HG02571 (cell line): ENCODE data around the gene CD34.

Experiments
- ATAC-seq: cut with Tn5 transposase; IDR thresholded peaks from one replicate; pipeline ENCODE4 v1.9.1; 2021; ENCODE audit warnings: mild to moderate bottlenecking, moderate library complexity; ENCODE audit not compliant: unreplicated experiment

CD34 gene

DNA sequence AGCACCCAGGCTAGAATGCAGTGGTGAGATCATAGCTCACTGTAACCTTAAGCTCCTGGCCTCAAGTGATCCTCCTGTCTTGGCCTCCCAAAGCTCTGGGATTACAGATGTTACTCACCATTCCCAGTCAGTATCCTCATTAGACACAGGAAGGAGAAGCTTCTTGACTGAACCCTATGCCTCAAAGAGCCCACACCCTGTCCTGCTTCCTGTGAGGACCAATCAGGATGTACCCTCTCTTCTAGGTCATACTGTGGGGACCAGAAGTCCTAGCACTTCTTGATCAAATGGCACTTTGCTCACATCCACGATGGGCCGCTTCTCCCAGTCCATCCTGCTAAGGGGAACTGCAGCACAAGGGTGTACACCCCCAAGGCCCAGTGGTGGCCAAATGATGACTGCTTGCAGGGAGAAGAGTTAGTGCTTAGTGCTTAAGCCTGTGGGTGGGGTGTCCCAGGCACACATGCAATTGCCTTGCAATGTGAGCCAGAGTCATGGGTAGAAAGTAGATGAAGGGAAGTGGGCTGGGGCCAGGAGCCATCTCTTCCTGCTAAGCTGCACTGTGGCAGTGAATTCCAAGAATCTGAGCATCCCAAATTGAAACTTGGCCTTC lies 9.8 kb downstream of the CD34 start:
- ATAC-seq, result no peak

DNA sequence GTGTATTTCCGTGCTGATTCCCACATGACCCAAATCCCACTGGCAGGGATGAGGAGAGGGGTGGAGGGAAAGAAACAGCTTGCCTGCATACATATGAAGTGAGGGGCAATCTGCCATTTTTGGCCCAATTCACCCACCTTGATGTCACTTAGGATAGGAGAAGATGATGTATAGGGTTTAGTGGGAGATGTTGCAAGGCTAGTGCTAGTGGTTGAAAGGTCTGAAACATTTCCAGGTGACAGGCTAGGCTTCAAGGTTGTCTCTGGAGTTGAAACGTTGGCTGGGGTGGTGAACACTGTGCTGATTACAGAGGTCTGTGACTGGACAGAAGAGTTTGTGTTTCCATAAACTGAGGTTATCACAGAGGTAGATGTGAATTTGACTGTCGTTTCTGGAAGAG lies 12.1 kb downstream of the CD34 start:
- ATAC-seq, result no peak

DNA sequence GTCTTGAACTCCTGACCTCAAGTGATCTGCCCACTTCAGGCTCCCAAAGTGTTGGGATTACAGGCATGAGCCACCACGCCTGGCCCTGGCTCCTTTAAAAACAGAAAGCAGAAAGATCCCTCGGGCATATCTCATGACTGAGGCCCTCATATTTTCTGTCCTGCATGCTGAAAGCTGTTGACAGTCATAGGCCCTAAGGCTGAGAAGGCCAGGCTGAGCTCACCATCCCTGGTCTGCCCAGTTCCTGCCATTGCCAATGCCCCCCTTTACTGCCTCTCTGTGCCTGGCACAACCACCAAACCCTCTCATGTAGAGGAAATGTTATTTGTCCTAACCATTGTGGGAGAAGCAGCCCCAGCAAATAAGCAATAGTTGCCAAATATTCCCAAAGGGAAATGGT lies 12.7 kb downstream of the CD34 start:
- no peak for ATAC-seq

DNA sequence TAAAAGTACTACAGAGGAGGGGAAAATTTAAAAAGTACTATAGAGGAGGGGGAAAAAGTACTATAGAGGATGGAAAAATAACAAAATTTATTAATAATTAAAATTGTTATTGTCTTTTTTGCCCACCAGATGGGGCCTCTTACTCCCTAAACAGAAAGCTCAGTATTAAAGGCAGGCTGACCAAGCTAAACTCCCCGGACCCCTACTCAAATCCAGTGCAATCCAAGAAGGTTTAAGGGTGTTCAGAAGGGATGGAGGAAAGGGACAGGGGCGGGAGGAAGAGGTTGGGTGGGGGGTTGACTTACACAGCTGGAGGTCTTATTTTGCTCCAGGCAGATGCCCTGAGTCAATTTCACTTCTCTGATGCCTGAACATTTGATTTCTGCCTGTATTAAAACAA lies 13.7 kb downstream of the CD34 start:
- ATAC-seq, result no peak

DNA sequence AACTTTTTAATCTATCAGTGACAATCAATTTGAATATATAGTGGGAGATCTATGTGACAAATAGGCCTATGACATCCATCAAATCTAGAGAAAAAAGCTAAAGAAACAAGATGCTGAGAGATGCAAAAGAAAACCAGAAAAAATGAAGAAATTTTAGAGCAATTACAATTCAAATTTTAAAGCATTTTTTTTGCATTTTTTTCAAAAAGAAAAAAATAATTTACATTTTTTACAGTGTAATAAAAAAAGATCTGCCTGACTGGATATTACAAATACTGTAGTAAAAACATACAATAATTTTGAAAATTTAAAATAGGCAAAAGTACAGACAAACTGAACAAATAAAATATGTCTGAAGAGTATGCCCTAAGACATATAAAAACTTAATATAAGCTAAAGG lies 14.4 kb downstream of the CD34 start:
- ATAC-seq, result no peak

DNA sequence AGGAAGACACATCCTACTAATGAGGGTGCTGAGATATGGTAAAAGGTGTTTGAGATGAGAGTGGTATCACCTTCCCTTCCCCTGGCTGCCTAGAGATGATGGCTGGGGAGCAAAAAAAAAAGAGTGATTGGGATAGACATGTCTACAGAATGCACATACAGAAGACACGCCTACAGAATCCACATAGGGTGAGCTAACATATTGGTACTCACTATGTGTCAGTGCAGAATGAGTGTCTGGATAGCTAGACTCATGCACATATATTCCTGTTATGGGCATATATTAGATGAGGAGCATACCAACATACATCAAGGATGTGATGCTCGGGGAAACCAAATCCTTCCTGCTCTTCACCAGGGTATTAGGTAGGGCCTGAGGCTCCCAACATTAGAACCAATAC lies 16.2 kb downstream of the CD34 start:
- no peak for ATAC-seq

DNA sequence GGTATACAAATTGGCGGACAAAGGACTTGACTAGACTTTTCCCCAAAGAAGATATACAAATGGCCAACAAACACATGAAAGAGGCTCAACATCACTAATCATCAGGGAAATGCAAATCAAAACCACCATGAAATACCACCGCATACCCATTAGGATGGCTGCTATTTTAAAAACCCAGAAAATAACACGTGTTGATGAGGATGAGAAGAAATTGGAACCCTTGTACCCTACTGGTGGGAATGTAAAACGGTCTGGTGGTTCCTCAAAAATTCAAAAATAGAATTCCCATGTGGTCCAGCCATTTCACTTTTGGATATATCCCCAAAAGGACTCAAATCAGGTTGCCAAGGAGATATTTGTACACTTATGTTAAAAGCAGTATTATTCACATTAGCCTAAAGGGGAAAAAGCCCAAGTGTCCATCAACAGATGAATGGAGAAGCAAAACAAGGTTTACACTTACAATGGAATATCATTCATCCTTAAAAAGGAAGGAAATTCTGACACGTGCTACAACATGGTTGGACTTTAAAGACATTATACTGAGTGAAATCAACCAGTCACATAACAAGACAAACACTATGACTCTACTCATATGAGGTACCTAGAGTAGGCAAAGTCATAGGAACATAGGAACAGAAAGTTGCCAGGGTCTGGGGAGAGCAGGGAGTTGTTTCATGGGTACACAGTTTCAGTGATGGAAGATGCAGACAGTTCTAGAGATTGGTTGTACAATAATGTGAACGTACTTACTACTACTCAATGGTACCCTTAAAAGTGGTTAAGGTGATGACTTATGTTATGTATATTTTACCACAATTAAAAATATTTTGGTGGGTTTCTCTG lies 17.0 kb downstream of the CD34 start:
- no peak for ATAC-seq

DNA sequence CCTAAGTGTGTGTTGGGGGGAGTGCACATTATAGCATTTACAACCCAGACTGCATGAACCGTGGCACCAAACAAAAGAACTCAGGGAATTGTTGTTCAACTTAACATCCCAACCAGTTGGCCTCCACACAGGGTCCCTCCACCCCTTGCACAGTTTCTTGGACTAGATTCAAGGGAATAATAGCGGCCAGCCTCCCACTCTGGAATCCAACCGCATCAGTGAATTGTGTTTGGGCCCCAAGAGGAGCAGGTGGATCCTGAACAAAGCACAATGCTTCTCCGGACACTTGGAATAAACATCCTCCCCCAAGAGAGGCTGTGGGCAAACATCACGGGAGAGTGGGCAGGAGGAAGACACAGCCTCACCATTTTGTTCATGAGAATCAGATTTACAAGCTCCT lies 18.2 kb downstream of the CD34 start:
- ATAC-seq, result no peak

DNA sequence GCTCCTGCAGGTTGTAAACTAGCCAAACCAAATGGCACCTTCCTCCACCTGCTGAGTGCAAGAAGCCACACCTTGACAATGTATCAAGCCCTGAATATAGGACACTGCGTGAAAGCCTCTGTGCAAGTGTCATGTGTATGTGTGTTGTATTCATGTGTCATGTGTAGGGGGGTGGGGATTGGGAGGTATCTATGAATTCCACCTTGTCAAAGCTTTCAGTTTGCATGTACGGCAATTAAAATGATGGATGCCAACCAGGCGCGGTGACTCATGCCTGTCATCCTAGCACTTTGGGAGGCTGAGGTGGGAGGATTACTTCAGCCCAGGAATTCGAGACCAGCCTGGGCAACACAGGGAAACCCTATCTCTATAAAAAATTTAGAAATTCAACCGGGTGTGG lies 19.8 kb downstream of the CD34 start:
- ATAC-seq, result no peak

DNA sequence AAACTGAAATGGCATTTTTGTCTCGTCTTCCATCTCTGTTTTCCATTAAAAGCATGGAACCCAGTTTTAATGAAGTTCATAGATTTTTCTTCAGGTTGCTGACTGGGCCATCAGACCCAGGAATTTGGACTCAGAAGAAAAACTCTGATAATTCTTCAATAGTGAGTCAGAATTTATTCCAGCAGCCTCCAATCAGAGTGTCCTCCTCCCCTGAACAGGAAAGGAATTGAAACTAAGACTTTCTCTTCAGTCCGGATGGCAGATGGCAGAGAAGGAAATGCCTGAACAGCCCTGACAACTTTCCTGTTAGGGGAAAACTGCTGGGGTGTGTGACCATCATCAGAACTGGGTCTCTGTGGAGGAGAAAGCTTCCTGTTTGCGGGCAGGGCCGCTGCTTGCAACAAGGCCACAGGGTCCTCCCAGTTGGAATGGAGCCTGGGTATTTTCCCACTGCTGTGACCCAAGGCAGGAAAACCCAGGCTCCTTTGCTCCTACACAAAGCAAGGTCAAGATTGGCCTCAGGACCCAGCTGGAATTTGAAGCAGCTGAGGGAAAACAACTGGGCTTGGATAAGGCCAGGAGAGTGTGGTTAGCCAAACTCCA lies 20.7 kb downstream of the CD34 start:
- no peak for ATAC-seq

DNA sequence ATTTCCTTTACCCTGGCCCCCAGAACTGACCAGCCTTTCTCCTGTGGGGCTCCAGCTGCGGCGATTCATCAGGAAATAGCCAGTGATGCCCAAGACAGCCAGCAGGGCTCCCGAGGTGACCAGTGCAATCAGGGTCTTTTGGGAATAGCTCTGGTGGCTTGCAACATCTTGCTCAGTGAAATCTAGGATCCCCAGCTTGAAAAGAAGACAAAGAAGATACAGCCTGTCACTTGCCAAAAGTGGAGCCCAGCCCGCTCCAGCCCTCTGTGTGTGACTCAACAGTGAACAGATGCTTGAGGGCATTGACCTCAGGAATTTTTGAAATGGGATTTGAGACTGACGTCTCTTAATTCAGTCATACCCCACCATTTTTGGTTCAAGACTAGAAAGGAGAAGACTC lies 22.3 kb downstream of the CD34 start:
- no peak for ATAC-seq

DNA sequence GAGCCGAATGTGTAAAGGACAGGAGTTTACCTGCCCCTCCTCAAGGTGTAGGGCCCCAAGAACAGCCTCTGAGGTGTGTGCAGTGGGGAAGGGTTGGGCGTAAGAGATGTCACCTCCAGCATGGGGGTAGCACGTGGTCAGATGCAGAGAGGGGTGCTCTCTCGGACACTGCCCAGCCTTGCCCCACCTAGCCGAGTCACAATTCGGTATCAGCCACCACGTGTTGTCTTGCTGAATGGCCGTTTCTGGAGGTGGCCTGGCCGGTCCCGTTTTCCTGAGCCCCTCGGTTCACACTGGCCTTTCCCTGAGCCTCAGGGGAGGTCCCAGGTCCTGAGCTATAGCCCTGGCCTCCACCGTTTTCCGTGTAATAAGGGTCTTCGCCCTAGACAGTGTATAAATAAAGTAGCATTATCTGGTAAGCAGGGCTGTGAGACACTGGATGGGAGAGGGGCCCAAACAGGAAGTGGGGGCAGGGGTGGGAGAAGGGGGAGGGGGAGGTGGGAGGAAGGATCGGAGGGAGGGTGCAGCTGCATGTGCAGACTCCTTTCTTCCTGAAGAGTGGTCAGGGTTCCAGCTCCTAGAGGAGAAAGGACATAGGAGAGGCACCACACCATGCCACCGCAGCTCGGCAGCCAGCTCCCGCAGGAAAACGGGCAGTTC lies 23.3 kb downstream of the CD34 start:
- no peak for ATAC-seq

DNA sequence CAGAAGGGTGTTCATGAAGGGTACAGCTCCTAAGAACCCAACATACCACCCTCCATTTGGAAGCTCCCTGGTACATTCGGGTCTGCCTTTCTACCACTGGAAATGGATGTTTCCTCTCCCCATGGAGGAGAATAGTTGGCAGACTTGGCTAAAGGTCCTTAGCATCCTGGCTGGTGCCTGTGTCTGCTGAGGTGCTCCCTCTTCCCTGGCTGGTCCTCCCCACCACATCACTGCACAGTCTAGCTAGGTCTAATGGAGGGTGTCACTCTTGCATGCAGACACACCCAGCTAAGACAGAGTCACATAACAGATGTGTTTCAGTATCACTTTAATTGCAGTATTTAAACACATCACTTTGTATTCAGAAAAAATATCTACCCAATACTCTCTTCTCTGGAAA lies 24.7 kb downstream of the CD34 start:
- no peak for ATAC-seq

DNA sequence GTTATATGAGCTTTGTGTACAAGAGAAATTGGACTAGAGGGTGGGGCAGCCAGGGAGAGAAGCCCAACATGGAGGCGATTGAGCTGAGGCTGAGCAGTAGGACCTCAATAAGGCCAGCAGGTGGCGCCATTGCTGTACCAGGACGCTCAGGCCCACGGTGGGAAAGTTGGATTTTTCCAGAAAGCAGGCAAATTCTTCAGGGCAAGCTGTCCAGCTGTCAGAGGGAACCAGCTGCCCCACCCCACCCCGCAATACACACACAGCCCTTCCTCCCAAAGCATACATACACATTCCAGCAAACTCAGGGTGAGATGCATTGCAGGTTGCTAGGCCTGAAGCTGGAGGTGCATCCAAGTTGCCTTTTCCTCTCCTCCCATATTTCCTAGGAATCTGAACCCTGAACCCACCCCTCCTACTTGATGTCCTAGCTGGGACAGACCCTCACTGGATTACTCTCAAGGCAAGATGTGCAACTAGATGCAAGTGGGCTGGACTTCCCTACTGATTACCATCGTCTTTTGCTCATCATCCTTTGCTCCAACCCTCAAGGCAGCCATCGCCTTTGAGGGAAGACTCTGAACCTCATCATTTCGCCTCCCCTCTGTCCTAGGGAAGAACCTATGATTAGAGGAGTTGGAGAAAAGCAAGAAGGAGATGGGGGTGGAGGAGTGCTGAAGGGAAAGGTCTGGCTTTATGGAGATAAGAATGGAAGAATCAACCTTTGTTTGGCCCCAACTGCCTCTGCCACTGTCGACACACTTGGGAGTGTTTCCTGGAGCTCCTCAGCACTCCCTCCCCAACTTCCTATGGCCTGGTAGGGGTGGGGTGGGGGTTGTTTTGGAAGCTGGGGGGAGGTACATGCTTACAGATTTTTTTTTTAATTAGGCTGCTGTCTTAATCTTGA lies 25.5 kb downstream of the CD34 start:
- ATAC-seq, result no peak

DNA sequence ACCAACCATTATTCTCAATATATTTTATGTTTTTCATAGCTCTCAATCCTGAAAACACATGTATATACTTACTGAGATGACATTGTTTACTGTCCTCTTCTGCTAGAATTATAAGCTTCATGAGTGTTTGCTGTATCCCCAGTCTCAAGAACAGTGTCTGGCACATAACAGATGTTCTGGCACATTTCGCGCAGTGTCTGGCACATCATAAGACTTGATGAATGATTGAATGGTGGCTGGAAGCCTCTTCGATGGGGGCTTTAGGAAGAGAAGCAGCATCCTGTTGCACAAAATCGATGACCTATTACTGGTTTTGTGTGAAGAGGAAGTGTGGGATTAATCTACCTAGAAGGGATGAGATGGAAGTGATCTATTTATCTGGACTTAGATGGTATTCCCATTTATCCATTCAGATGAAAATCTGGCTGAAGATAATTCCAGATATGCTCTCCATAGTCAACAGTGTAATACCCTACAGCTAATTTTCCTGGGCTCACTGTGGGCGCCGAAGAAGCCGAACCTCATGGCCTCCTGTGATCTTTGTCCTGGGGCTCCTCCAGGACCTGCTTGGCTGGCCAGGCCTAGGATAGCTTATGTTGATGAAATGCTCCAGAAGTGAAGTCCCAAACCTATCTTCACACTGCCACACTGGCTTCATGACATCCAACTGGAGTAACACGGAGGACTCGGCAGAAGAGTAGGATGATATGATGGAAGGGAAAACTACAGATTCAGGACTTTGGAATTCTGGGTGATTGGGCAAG lies 26.5 kb downstream of the CD34 start:
- no peak for ATAC-seq

DNA sequence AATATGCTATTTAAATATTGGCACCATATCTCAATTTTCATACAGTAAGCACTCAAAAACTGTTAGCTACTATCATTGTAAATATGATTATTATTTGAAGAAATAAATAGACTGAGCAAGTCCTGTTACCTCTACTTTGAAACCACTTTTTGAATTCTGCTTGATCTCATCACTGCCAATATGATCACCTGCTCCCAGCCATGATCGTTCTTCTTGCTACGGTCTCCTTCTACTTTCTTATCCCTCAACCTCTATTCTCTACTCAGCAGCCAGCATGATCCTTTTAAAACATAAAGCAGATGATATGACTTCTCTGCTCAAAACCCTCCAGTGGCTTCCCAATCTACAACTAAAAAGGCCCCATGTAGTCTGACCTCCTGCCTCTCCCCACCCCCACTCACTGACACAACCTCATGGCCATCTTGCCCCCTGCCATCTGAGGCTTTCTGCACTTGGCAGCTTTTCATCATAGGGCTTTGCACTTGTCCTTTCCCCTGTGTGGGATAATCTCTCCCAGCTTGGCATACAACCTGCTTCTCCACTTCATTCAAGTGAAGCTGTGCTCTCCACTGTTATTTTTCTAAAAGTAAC lies 27.2 kb downstream of the CD34 start:
- peak; percentile 18 for ATAC-seq

DNA sequence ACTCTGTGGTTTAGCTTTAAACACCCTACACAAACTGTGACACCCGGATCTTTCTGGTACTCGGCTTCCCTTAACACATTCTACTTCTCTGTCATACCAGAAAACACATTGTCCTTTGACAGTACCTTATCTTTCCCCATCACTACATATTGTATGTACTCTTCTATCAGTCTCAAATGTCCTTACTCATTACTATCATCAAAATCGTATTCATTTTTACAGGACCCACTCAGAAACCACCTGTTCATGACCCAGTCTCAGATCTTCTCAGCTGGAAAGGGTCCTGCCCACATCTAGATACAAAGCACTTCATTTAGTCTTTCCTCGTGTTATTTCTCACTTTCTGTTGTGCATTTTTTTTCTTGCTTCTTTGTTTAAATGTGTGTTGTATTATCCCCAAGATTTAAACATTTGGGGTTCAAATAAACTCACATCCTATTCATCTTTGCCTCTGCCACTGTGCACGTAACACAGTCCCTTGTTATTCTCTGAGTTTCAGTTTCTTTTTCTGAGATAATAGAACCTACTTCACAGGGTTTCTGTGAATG lies 27.7 kb downstream of the CD34 start:
- ATAC-seq, result peak; percentile 70

DNA sequence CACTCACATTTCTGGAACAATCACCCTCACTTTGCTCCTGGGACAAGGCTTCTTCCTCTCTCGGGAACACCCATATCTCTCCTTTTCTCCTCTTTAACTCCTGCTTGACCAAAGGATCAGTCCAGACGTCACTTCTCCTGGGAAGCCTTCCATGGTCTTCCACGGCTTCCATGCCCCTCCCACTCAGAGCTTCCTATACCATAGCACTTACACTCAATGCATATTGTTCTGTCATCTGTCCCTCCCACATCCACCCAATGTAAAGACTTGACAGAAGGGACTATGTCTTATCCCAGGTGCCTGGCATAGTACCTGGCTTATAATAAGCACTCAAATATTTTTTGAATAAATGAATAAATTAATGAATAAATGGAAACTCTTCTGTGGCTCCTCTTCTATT lies 28.2 kb downstream of the CD34 start:
- ATAC-seq, result peak; percentile 14

DNA sequence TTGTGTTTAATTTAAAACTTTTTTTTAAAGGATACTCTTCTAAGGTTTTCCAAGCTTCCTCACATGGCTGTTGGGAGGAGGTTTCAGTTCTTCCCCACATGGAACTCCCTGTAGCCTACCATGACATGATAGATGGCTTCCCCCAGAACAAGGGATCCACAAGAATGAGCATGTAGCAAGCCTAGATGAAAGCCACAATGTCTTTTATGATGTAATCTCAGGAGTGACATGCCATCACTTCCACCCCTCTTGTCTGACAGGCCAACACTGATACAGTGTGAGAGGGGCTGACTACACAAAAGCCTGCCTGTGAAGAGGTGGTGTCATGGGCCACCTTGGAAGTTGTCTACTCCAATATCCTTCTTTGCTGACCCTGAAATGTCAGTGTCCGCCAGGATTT lies 32.0 kb downstream of the CD34 start:
- ATAC-seq, result no peak
